Endothelial cell of umbilical vein (primary cell): ENCODE measurements around the gene MACF1. TPM values are rescaled to one million over a fixed set of nuclear protein-coding genes. Genes with fewer than 3 reads are reported as not detected.

Experiments
- BruUV-seq: library from RNA; stranded (reverse); fragments of 400-500 nt; replicated peaks from 2 replicates; lab custom pipeline; 2021; lab: Mats Ljungman, UMichigan
- CTCF ChIA-PET: fragments of 300-600, 350-600 bp; sonication (Branson Sonifier 250); formaldehyde crosslinking; loops from one replicate; lab custom pipeline; 2021; ENCODE audit warnings: antibody characterized with exemption, inconsistent platforms; lab: Charles Lee
- POLR2A ChIA-PET: fragments of 300-600, 350-600 bp; sonication (Branson Sonifier 250); formaldehyde crosslinking; loops from one replicate; lab custom pipeline; 2021; ENCODE audit warnings: antibody characterized with exemption, inconsistent platforms; lab: Charles Lee
- DNase-seq: peaks from one replicate; pipeline ENCODE4 v3.0.0-alpha.2; 2011; ENCODE audit warnings: low read depth, low spot score
- FAIRE-seq: peaks from 2 replicates; lab custom pipeline; 2011; peaks lifted over from hg19 to GRCh38; lab: Jason Lieb, UNC
- H2AFZ ChIP-seq: 2 replicates; pipeline ENCODE4 v1.6.0; 2012; ENCODE audit warnings: low read depth, low read length, control low read depth, inconsistent platforms
- H3K27ac ChIP-seq: 2 replicates; pipeline ENCODE4 v1.5.1; 2011; ENCODE audit warnings: low read depth, mild to moderate bottlenecking, control low read depth, low read length, moderate library complexity; ENCODE audit not compliant: insufficient read depth
- H3K27me3 ChIP-seq, 2 experiments: 2 replicates each; pipeline versions ENCODE4 v1.6.0 to v1.6.1; 2011; ENCODE audit warnings: low read length in 2 of 2, mixed read lengths in 1 of 2; ENCODE audit not compliant: control insufficient read depth in 2 of 2, insufficient read depth in 2 of 2
- H3K36me3 ChIP-seq, 2 experiments: 2 replicates in 1 of 2; 3 replicates in 1 of 2; pipeline ENCODE4 v1.5.1; 2011; ENCODE audit warnings: low read length in 2 of 2, mild to moderate bottlenecking in 1 of 2, moderate library complexity in 1 of 2; ENCODE audit not compliant: control insufficient read depth in 2 of 2, insufficient read depth in 2 of 2; ENCODE audit errors: extremely low read depth in 1 of 2
- H3K4me1 ChIP-seq: 3 replicates; pipeline ENCODE4 v1.5.1; 2011; ENCODE audit warnings: mild to moderate bottlenecking, low read length; ENCODE audit not compliant: control insufficient read depth, insufficient read depth; ENCODE audit errors: extremely low read depth
- H3K4me2 ChIP-seq: 2 replicates; pipeline ENCODE4 v1.6.1; 2011; ENCODE audit warnings: low read length, control low read depth, mixed read lengths; ENCODE audit not compliant: insufficient read depth
- H3K4me3 ChIP-seq, 3 experiments: fragments of 200-600 bp in 1 of 3; sonication (generic), shearing (Covaris generic) in 1 of 3; replicated peaks in 1 of 3; 2 replicates each; pipeline ENCODE4 v1.5.1; 2011 to 2016; ENCODE audit warnings: control low read depth in 3 of 3, low read length in 3 of 3, mild to moderate bottlenecking in 2 of 3, inconsistent platforms in 1 of 3, low read depth in 1 of 3, moderate library complexity in 1 of 3; ENCODE audit not compliant: insufficient read depth in 1 of 3
- H3K79me2 ChIP-seq: 2 replicates; pipeline ENCODE4 v1.6.0; 2012; ENCODE audit warnings: low read length, inconsistent platforms; ENCODE audit not compliant: control insufficient read depth, insufficient read depth
- H3K9ac ChIP-seq: replicated peaks from 2 replicates; pipeline ENCODE3; 2011; ENCODE audit warnings: low read length, control low read depth; ENCODE audit not compliant: insufficient read depth; ENCODE audit errors: extremely low read depth
- H3K9me1 ChIP-seq: replicated peaks from 3 replicates; pipeline ENCODE4 v1.6.0; 2011; ENCODE audit warnings: mild to moderate bottlenecking, low read length; ENCODE audit not compliant: control insufficient read depth, insufficient read depth; ENCODE audit errors: extremely low read depth
- H3K9me3 ChIP-seq: replicated peaks from 2 replicates; pipeline ENCODE4 v1.5.1; 2012; ENCODE audit warnings: low read length, inconsistent platforms; ENCODE audit not compliant: control insufficient read depth, insufficient read depth
- H4K20me1 ChIP-seq: replicated peaks from 2 replicates; pipeline ENCODE3; 2011; ENCODE audit warnings: mild to moderate bottlenecking, low read length; ENCODE audit not compliant: control insufficient read depth, insufficient read depth; ENCODE audit errors: extremely low read depth
- CTCF ChIP-seq, 2 donors: IDR thresholded peaks; 1 replicate in 1 of 2; 2 replicates in 1 of 2; pipeline ENCODE4 v1.5.1; 2011; ENCODE audit warnings: low read length in 2 of 2, mild to moderate bottlenecking in 2 of 2, moderate library complexity in 2 of 2, control low read depth in 1 of 2, inconsistent platforms in 1 of 2, low read depth in 1 of 2; ENCODE audit not compliant: insufficient read depth in 1 of 2; ENCODE audit errors: extremely low read depth in 1 of 2
- EZH2 ChIP-seq: IDR thresholded peaks from 2 replicates; pipeline ENCODE4 v1.6.1; 2012; ENCODE audit warnings: borderline replicate concordance, low read depth, mild to moderate bottlenecking, moderate library complexity, low read length, inconsistent platforms; ENCODE audit not compliant: severe bottlenecking
- FOS ChIP-seq: IDR thresholded peaks from 2 replicates; pipeline ENCODE4 v1.6.1; 2011; ENCODE audit warnings: mild to moderate bottlenecking, low read length, moderate library complexity, borderline replicate concordance; ENCODE audit not compliant: insufficient read depth
- GATA2 ChIP-seq: IDR thresholded peaks from 2 replicates; pipeline ENCODE4 v1.7.0; 2011; ENCODE audit warnings: low read depth, mild to moderate bottlenecking, moderate library complexity, mixed read lengths, low read length; ENCODE audit not compliant: insufficient read length, insufficient read depth
- JUN ChIP-seq: IDR thresholded peaks from 2 replicates; pipeline ENCODE4 v1.6.1; 2011; ENCODE audit warnings: borderline replicate concordance, low read depth; ENCODE audit not compliant: insufficient read length, insufficient read depth
- MAX ChIP-seq: IDR thresholded peaks from 2 replicates; pipeline ENCODE4 v1.6.1; 2011; ENCODE audit not compliant: insufficient read depth, insufficient read length
- MYC ChIP-seq: IDR thresholded peaks from one replicate; pipeline ENCODE4 v1.6.1; 2011; ENCODE audit warnings: mild to moderate bottlenecking, low read depth, low read length
- POLR2A ChIP-seq: IDR thresholded peaks from 2 replicates; pipeline ENCODE4 v1.6.1; 2012; ENCODE audit warnings: low read depth, mild to moderate bottlenecking, control low read depth, low read length
- POLR2AphosphoS5 ChIP-seq: IDR thresholded peaks from 2 replicates; pipeline ENCODE4 v1.6.1; 2012; ENCODE audit warnings: low read depth, mild to moderate bottlenecking, control low read depth, low read length, moderate library complexity; ENCODE audit not compliant: insufficient read depth
- dilution Hi-C: fragments of 300-500 bp; cut with MboI; formaldehyde crosslinking; loops from one replicate; pipeline ENCODE4 v1.15.0; 2019; ENCODE audit warnings: low sequenced_read_pairs; ENCODE audit not compliant: extremely low pct_ligation_motif_present
- intact Hi-C: fragments of 100-400 bp; cut with micrococcal nuclease; formaldehyde crosslinking; loops from one replicate; pipeline ENCODE4 v1.10.0; 2022
- polyA plus RNA-seq, 4 experiments: library from polyadenylated mRNA; depleted of rRNA in 3 of 4; stranded (reverse) in 3 of 4; unstranded in 1 of 4; fragments of >200 nt; gene quantifications; 2 replicates each; pipeline versions ENCODE4 v1.2.1 to v1.2.3, GENCODE V29; 2011 to 2012; ENCODE audit warnings: missing spikeins in 1 of 4
- total RNA-seq: library from RNA; stranded (reverse); gene quantifications from 2 replicates; pipeline ENCODE4 v1.2.3, GENCODE V29; 2021

Gene MACF1
- total and polyA plus RNA-seq, 2 donors (not counting 3 experiments of a cell fraction or from before 2014, with no cell fraction given) = 122 to 587 TPM

DNA sequence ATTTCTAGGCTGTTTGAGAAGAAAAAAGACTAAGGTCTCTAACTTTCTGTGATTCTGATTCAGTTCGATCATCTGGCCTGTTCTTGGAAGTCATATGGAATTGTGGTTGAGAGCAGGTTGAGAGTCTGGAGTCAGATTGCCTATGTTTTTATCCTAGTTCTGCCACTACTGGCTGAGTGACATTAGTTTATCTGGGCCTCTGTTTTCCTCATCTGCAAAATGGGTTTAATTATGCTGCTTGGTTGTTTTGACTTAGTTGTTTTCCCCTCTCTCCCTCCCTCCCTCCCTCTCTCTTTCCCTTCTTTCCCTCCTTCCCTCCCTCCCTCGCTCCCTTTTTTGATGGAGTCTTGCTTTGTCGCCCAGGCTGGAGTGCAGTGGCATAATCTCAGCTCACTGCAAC lies 6.2 kb downstream of the MACF1 start:
- H2AFZ ChIP-seq = no peak overlapping the region
- DNase-seq = no peak
- H3K4me1 ChIP-seq = peaks cover 44% of the 10 kb centered on the region
- intact Hi-C loops (no loop called here), dilution Hi-C loops (no loop called here)
- H3K79me2 ChIP-seq = peaks cover 92% of the 10 kb centered on the region
- H3K27ac ChIP-seq = no peak overlapping the region
- H3K4me3 ChIP-seq = no peak overlapping the region
- no peaks in the 10 kb centered on the region for H3K9me3 ChIP-seq
- no peak overlapping the region for H3K4me2 ChIP-seq
- H3K9me1 ChIP-seq = no peaks in the 10 kb centered on the region
- no peak overlapping the region for H3K9ac ChIP-seq
- TF ChIP-seq MAX (no peak), GATA2 (no peak), CTCF (IDR thresholded peaks at IDR 0.05; ENCODE audit: extremely low read depth in 1 of 2, insufficient read depth in 1 of 2, low read depth in 1 of 2, low read length in 2 of 2) (no peak), FOS (no peak), POLR2AphosphoS5 (no peak), POLR2A (no peak), EZH2 (no peak), JUN (no peak), MYC (no peak)
- POLR2A ChIA-PET = interaction anchor here (0.7 kb wide), 1 partner anchor 37 kb away, joined by 3 read pairs; no protein-coding TSS in a partner anchor
- CTCF ChIA-PET = interaction anchor here (0.6 to 1.8 kb wide), 5 partner anchors 8 to 112 kb away, joined by 3 to 7 read pairs (median 4); no protein-coding TSS in a partner anchor
- no peak for FAIRE-seq
- no peaks in the 10 kb centered on the region for H3K36me3 ChIP-seq
- peaks cover 3% of the 10 kb centered on the region for H4K20me1 ChIP-seq
- no TSS peak for BruUV-seq
- H3K27me3 ChIP-seq = no peaks in the 10 kb centered on the region
